ENCODE results near the gene AP1B1.

The AP1B1 gene

DNA sequence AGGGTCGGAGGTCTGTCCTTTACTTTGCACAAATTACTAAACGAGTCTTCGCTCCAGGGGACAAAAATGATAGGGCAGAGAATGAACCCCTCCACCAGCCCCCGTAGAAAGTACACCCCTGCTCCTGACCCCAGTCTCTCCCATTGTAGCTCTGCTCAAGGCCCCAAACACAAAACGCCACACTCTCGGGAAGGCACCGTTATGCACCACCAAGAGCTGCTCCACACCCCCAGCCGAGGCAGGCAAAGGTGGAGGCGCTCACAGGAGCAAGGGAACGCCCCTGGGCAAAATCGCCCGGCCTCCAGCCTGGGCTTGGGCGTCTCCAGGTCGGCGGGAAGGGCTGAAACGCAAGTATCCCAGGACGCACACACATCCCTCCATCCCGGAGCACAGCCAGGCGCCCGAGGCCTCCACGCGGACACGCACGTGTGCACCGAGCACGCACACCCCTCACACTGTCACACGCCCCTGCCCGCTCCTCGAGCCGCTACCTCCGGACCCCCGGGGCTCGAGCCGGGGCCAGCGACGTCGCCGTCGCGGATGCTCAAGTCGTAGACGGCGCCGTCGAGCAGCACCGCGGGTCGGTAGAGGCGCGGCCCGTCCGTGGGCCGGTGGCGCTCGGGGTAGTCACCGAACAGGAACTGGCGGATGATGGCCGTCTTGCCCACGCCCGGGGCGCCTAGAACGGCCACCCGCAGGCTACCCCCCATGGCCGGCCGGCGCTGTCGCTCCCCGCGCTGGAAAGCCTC, 73.7 kb downstream of the AP1B1 start:
- Histone ChIP-seq H2AFZ (ENCODE audit: insufficient read depth, low read length, poor library complexity) (no peak overlapping the region), H3K9me3 (ENCODE audit: insufficient read depth, low read depth, low read length) (peaks cover 3% of the 10 kb centered on the region), H2BK12ac (ENCODE audit: low read length) (no peak overlapping the region), H3K4me1 (ENCODE audit: control insufficient read depth in 1 of 2, insufficient read depth in 2 of 2, low read length in 2 of 2) (peaks cover 13 to 21% of the 10 kb centered on the region in 2 experiments), H3K9ac (ENCODE audit: low read length) (no peak overlapping the region), H3K27me3 (ENCODE audit: insufficient read depth, low read length) (peaks cover 31% of the 10 kb centered on the region), H3K14ac (ENCODE audit: low read length) (no peak overlapping the region), H2BK120ac (ENCODE audit: insufficient read depth, low read length, poor library complexity) (no peak overlapping the region), H3K27ac (ENCODE audit: low read depth, low read length) (no peak overlapping the region), H3K79me2 (ENCODE audit: control insufficient read depth, insufficient read depth, low read length, poor library complexity) (no peaks in the 10 kb centered on the region), H3K23ac (ENCODE audit: low read length) (no peak overlapping the region), H4K12ac (ENCODE audit: low read depth, low read length) (no peak overlapping the region), H2BK5ac (ENCODE audit: low read depth, low read length, poor library complexity) (no peak overlapping the region), H3K4me3 (ENCODE audit: low read depth, low read length) (peak overlapping the region; percentile 45), H3K79me1 (ENCODE audit: low read length) (peaks cover 2% of the 10 kb centered on the region), H3K36me3 (ENCODE audit: control insufficient read depth in 1 of 2, insufficient read depth in 2 of 2, low read length in 2 of 2) (peaks cover 7 to 9% of the 10 kb centered on the region in 2 experiments), H2AK5ac (ENCODE audit: low read length) (no peak overlapping the region), H4K8ac (ENCODE audit: low read depth, low read length) (no peak overlapping the region), H3K4ac (ENCODE audit: low read depth, low read length) (no peak overlapping the region), H3K18ac (ENCODE audit: low read length) (peak overlapping the region; percentile 13), H4K91ac (ENCODE audit: low read depth, low read length) (no peak overlapping the region), H3K4me2 (ENCODE audit: low read length) (peak overlapping the region; percentile 72)
- DNase-seq: peak in 1 of 2 donors; percentile 18
- no CpG with 5 or more reads among the region's 69 CpGs for WGBS (ENCODE audit: extremely low coverage, insufficient coverage, insufficient read length)

DNA sequence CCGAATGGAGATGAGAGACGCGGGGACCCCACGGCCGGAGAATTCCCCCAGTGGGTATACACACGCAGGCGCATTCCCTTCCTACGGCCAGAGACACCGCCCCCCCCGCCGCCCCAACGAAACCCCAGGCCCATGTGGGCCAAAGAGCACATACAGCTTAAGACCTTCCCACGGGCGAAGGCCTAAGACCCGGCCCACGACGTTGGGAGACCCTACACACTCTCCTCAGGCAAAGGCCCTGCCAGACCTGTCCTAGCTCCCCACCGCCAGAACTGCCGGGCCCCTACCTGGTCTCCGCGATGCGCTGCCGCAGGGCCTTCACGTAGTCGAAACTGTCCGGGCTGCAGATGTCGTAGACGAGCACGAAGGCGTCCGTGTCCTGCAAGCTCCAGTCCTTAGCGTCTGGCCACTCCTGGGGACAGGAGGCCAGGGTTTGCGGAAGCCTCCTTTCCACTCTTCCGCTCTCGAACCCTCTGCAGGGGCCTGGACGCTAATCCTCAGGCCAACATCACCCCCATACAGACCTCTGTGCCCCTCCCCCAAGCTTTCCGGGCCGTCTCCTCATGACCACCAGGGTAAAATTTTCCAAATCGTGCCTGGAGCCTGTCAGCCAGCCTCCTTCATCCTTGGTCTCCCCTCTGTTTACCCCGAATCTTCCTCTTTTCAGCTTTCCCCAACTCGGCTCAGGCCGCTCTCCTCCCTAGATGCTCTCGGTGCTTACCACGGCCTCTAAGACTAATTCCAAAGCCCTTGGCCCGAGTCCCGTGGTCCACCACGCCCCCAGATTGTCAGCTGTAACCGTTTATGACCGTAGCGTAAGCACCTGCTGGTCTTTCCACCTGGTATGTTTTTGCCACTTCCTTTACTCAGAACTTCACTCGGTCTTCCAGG, 74.5 kb downstream of the AP1B1 start:
- no peak for DNase-seq
- Histone ChIP-seq H3K27ac (ENCODE audit: low read depth, low read length) (no peak overlapping the region), H2AK5ac (ENCODE audit: low read length) (no peak overlapping the region), H2BK12ac (ENCODE audit: low read length) (no peak overlapping the region), H4K91ac (ENCODE audit: low read depth, low read length) (no peak overlapping the region), H4K8ac (ENCODE audit: low read depth, low read length) (no peak overlapping the region), H3K4me1 (ENCODE audit: control insufficient read depth in 1 of 2, insufficient read depth in 2 of 2, low read length in 2 of 2) (peaks cover 17 to 24% of the 10 kb centered on the region in 2 experiments), H3K27me3 (ENCODE audit: insufficient read depth, low read length) (peaks cover 31% of the 10 kb centered on the region), H3K9me3 (ENCODE audit: insufficient read depth, low read depth, low read length) (peaks cover 3% of the 10 kb centered on the region), H3K9ac (ENCODE audit: low read length) (no peak overlapping the region), H3K36me3 (ENCODE audit: control insufficient read depth in 1 of 2, insufficient read depth in 2 of 2, low read length in 2 of 2) (peaks cover 7 to 9% of the 10 kb centered on the region in 2 experiments), H3K79me1 (ENCODE audit: low read length) (peaks cover 2% of the 10 kb centered on the region), H2AFZ (ENCODE audit: insufficient read depth, low read length, poor library complexity) (no peak overlapping the region), H3K14ac (ENCODE audit: low read length) (no peak overlapping the region), H3K79me2 (ENCODE audit: control insufficient read depth, insufficient read depth, low read length, poor library complexity) (no peaks in the 10 kb centered on the region), H3K4me3 (ENCODE audit: low read depth, low read length) (no peak overlapping the region), H3K4me2 (ENCODE audit: low read length) (no peak overlapping the region), H3K18ac (ENCODE audit: low read length) (no peak overlapping the region), H3K23ac (ENCODE audit: low read length) (no peak overlapping the region), H3K4ac (ENCODE audit: low read depth, low read length) (no peak overlapping the region), H4K12ac (ENCODE audit: low read depth, low read length) (no peak overlapping the region), H2BK120ac (ENCODE audit: insufficient read depth, low read length, poor library complexity) (no peak overlapping the region), H2BK5ac (ENCODE audit: low read depth, low read length, poor library complexity) (no peak overlapping the region)
- WGBS (ENCODE audit: extremely low coverage, insufficient coverage, insufficient read length): no CpG with 5 or more reads among the region's 51 CpGs

DNA sequence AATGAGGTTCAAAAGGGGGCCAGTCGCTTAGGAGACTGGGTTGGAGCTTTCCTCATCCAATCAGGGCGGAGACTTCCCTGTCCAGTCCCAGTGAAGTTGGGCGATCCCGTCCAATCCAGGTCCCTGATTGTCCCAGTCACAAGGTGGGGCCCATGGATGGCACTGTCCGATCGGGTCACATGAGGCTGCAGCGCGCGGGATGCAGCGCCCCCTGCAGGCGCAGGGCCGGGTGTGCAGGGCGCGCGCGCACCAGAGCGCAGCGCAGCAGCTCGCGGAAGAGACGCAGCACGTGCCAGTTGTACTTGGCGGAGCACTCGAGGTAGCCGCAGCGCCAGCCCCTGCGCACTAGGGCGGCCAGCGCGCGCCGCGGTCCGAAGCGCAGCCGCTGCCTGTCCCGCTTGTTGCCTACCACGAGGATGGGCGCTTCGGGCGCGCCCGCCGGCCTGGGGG, 75.2 kb downstream of the AP1B1 start:
- no CpG with 5 or more reads among the region's 44 CpGs for WGBS (ENCODE audit: extremely low coverage, insufficient coverage, insufficient read length)
- Histone ChIP-seq H4K12ac (ENCODE audit: low read depth, low read length) (no peak overlapping the region), H3K79me1 (ENCODE audit: low read length) (peaks cover 2% of the 10 kb centered on the region), H3K4me2 (ENCODE audit: low read length) (no peak overlapping the region), H3K14ac (ENCODE audit: low read length) (no peak overlapping the region), H3K23ac (ENCODE audit: low read length) (no peak overlapping the region), H3K9ac (ENCODE audit: low read length) (no peak overlapping the region), H3K27ac (ENCODE audit: low read depth, low read length) (no peak overlapping the region), H3K36me3 (ENCODE audit: control insufficient read depth in 1 of 2, insufficient read depth in 2 of 2, low read length in 2 of 2) (peaks cover 7 to 9% of the 10 kb centered on the region in 2 experiments), H2BK12ac (ENCODE audit: low read length) (no peak overlapping the region), H3K79me2 (ENCODE audit: control insufficient read depth, insufficient read depth, low read length, poor library complexity) (no peaks in the 10 kb centered on the region), H3K18ac (ENCODE audit: low read length) (no peak overlapping the region), H4K8ac (ENCODE audit: low read depth, low read length) (no peak overlapping the region), H3K4me1 (ENCODE audit: control insufficient read depth in 1 of 2, insufficient read depth in 2 of 2, low read length in 2 of 2) (peaks cover 20 to 30% of the 10 kb centered on the region in 2 experiments), H3K9me3 (ENCODE audit: insufficient read depth, low read depth, low read length) (peaks cover 3% of the 10 kb centered on the region), H2BK5ac (ENCODE audit: low read depth, low read length, poor library complexity) (no peak overlapping the region), H2AK5ac (ENCODE audit: low read length) (no peak overlapping the region), H2AFZ (ENCODE audit: insufficient read depth, low read length, poor library complexity) (no peak overlapping the region), H3K27me3 (ENCODE audit: insufficient read depth, low read length) (peaks cover 31% of the 10 kb centered on the region), H2BK120ac (ENCODE audit: insufficient read depth, low read length, poor library complexity) (no peak overlapping the region), H4K91ac (ENCODE audit: low read depth, low read length) (no peak overlapping the region), H3K4me3 (ENCODE audit: low read depth, low read length) (no peak overlapping the region), H3K4ac (ENCODE audit: low read depth, low read length) (no peak overlapping the region)
- DNase-seq: peak in 1 of 2 donors; percentile 47

DNA sequence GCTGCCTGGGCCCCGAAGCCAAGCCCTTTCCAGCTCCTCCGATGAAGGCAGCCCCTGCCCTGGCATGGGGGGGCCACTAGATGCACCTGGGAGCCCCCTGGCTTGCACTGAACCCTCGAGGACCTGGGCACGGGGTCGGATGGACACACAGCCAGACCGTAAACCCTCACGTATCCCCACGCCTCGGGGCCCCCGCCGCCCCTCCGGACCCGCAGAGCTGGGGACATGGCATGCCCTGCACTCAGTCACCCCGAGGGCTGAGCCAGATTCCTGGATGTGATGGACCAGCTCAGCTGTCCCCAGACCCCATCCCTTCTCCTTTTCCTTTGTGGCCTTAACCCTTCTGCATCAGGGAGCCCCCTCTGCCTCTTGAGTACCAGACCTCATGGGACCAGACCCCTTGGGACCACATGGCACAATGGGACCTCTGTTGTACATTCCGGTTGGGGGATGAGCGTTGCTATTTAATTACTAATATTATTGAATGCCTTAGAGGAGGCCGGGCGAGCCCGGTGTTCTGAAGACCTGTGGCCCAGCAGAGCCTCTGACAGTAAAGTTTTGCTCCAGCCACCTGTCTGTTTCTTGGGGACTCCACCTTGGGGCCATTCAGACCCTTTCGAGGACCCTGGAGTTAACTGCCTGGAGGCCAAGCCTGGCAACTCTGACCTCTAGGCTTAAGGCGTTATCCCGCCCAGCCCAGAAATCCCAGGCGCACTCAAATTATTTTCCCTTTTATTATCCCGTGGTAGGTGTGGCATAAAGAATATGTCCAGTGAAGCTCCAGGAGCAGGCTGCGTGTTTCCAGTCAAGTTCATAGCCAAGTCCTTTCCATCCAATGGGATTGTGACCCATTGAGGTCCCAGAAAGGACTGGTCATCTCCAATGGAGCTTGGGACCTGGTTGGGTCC, 75.9 kb downstream of the AP1B1 start:
- Histone ChIP-seq H3K18ac (ENCODE audit: low read length) (no peak overlapping the region), H3K4ac (ENCODE audit: low read depth, low read length) (no peak overlapping the region), H3K23ac (ENCODE audit: low read length) (no peak overlapping the region), H2BK5ac (ENCODE audit: low read depth, low read length, poor library complexity) (no peak overlapping the region), H3K27ac (ENCODE audit: low read depth, low read length) (no peak overlapping the region), H2AFZ (ENCODE audit: insufficient read depth, low read length, poor library complexity) (no peak overlapping the region), H2BK120ac (ENCODE audit: insufficient read depth, low read length, poor library complexity) (no peak overlapping the region), H3K4me1 (ENCODE audit: control insufficient read depth in 1 of 2, insufficient read depth in 2 of 2, low read length in 2 of 2) (peaks cover 27 to 36% of the 10 kb centered on the region in 2 experiments), H3K27me3 (ENCODE audit: insufficient read depth, low read length) (peaks cover 31% of the 10 kb centered on the region), H3K4me2 (ENCODE audit: low read length) (no peak overlapping the region), H4K8ac (ENCODE audit: low read depth, low read length) (no peak overlapping the region), H3K14ac (ENCODE audit: low read length) (no peak overlapping the region), H3K79me2 (ENCODE audit: control insufficient read depth, insufficient read depth, low read length, poor library complexity) (peaks cover under 1% of the 10 kb centered on the region), H4K91ac (ENCODE audit: low read depth, low read length) (no peak overlapping the region), H2AK5ac (ENCODE audit: low read length) (no peak overlapping the region), H2BK12ac (ENCODE audit: low read length) (no peak overlapping the region), H3K4me3 (ENCODE audit: low read depth, low read length) (no peak overlapping the region), H3K36me3 (ENCODE audit: control insufficient read depth in 1 of 2, insufficient read depth in 2 of 2, low read length in 2 of 2) (peaks cover 7 to 9% of the 10 kb centered on the region in 2 experiments), H4K12ac (ENCODE audit: low read depth, low read length) (no peak overlapping the region), H3K9me3 (ENCODE audit: insufficient read depth, low read depth, low read length) (peaks cover 3% of the 10 kb centered on the region), H3K79me1 (ENCODE audit: low read length) (peaks cover 3% of the 10 kb centered on the region), H3K9ac (ENCODE audit: low read length) (no peak overlapping the region)
- no CpG with 5 or more reads among the region's 25 CpGs for WGBS (ENCODE audit: extremely low coverage, insufficient coverage, insufficient read length)
- no peak for DNase-seq
